ENCODE results near the gene GNRH2.
"Not testable (repeated sequence)": the region's sequence is repeated elsewhere in the genome, so short reads cannot be mapped to it uniquely, and the experiment has no call there.

Gene GNRH2

DNA sequence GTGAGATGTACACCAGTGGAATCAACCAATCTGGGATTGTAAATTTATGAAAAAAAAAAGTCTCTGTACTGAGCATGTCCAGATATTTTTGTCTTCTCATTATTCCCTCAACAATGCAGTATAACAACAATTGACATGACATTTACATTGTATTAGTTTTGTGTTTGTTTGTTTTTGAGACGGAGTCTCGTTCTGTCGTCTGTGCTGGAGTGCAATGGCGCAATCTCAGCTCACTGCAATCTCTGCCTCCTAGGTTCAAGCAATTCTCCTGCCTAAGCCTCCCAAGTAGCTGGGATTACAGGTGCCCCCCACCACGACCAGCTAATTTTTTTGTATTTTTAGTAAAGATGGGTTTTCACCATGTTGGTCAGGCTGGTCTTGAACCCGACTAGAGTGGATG is 31.9 kb downstream of the GNRH2 start:
- DNase-seq, result not testable (repeated sequence)

DNA sequence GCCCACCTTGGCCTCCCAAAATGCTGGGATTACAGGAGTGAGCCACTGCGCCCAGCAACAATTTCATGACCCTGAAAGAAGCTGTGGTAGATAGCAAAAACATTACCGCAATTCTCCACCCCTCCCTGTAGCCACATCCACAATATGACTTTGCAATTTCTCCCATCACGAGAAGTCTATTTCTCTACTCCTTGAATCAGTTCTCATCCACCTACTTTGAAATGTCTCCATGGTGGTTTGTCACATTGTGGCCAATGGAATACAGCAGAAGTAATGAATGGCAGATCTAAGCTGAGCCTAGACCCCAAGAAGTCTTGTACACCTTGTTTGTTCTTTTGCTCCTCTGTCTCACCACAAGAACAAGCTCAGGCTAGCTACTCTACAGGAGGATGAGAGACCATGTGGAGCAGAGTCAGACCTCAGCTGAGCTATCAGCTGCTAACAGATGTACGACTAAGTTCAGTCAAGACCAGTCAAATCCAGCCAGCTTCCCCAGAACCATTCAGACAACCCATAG is 34.3 kb downstream of the GNRH2 start:
- DNase-seq, result no peak

DNA sequence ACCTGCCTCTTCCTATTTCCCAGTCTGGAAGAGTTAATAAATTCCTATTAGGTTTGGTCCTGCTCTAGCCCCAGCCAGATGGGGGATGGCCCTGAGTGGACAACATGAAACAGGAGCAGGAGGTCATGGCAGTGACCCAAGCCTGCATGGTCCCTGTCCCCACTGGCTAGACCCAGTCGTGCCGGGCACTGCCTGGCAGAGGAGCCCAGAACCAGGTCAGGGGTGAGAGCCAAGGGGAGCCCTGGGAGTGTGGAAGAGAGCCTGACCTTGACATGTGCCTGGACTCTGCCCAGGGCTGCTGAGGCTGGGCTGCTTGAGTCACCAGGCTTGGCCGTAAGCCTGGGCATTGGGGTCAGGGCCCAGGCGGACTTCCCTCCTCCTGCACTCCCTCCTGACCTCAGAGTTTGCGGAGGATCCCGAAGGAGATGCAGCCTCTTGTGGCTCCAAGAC is 37.5 kb downstream of the GNRH2 start:
- DNase-seq, result no peak

DNA sequence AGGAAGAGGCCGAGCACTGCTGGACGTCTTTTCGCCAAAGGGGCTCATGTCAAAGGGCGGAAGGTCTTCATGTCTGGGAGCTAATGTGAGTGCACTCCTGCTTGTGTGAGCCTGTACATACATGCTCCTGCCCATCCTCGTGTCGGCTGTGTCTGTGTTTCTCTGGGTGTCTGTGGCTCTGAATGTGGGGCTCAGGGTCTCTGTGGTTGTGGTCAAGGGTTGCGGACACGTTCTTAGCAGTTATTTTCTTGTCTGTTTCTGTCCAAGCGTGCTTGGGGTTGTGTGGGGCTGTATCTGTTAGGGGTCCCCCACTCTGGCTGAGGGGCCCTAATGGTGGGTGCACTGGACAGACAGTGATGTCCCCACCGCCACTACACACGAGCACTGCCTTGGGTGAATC is 38.2 kb downstream of the GNRH2 start:
- no peak for DNase-seq

DNA sequence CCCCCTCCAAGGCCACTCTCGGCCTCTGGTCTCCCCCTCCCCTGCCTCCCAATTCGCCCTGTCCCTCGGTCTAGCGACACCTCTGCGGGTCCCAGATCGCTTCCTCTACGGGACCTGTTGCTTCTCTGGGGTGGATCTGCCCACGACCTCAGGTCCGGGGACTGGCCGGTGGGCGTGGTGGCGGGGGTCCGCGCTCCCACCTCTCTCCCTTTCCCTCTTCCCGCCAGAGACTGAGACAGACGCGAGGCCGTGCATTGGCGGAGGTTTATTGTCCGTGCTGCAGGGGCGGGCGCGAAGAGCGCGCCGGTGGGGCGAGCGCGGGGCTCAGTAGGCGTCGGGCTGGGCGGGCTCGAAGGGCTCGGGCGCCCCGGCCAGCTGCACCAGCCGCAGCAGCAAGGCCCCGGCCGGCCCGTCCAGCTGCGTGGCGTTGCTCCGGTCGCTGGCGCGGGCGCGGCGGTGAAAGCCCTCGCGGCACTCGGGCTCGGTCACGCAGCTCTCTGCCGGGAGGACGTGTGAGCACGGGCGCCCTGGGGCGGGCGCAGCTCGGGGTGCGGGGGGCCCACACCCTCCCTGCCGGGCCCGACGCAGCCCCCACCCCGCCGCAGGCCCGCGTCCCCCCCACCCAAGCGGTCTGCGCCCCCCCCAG is 39.0 kb downstream of the GNRH2 start:
- no peak for DNase-seq

DNA sequence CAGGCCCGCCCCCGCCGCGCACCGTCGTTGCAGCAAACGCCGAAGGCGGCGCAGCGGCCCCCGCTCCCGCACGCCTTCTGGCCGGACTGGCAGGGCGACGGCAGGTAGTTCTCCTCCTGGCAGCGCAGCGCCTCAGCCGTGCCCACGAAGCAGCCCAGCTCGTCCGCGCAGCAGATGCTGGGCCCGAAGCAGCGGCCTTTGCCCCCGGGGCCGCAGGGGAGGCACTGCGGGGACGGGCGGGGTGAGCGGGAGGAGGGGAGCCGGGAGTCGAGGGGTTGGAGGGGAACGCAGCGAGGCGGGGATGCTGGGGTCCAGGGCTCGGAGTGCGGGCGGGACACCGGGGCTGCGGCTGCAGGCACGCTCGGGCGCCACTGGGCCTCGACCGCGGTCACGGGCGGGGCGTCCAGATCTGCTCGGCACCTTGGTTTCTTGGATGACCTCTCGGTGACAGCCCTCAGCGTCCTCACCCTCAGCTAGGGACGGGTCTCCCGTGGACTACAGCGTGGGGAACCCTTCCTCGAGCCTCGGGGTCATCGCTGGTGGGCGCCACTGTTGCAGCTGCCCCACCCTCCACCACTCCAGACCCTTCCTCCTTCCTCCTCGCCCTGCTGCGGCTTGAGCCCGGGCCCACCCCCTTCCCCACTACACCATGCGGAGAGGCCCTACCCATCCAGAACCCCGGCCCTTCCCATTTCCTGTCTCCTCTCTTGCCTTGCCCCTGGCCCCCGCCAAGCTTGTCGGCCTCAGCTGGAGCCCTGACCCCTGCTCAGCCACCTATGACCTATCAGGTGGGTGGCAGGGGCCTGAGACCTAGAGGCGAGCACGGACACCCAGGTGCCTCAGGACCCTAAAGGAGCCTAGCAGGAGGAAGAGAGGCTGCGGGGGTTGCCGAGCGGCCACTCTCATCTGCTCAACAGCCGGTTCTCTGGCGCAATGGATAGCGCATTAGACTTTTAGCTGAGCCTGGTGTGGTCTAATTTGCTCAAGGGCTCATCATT is 39.8 kb downstream of the GNRH2 start:
- DNase-seq, result no peak

DNA sequence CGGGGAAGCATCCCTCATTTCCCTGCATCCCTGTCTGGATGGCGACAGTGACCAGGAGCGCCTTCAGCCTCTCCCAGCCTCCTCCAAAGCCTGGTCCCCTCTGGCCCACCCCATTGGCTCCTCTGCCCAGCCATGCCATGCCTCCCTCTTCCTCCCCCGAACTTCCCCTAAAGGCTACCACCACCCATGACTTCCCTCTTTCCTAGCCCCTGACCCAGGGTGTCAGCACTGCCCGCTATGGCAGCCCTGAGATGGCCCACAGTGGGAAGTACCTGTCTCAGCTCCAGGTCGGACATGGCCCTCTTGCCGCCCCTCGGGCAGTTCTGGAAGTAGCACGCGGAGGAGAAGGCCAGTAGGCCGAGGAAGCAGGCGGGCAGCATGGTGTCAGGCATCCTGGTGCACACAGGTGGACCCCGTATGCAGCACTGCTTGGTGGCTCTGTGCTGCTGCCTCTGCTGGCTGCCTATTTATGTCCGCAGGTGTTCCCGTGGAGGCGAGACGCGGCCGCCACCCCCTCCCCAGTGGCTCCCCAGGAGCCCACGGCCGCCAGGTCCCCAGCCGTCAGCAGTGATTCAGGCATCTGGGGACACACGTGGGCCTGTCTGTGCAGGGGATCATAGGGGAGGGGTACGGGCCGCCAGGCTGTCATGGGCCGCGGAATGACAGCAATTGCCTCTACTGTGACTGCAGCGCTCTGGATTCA is 41.0 kb downstream of the GNRH2 start, which contains the start of gene AVP:
Gene AVP, minus strand, starts transcription at position 442 of the 703 bp plus-strand sequence. Its CDS starts 50 bp downstream, at position 392.
- DNase-seq, result no peak

DNA sequence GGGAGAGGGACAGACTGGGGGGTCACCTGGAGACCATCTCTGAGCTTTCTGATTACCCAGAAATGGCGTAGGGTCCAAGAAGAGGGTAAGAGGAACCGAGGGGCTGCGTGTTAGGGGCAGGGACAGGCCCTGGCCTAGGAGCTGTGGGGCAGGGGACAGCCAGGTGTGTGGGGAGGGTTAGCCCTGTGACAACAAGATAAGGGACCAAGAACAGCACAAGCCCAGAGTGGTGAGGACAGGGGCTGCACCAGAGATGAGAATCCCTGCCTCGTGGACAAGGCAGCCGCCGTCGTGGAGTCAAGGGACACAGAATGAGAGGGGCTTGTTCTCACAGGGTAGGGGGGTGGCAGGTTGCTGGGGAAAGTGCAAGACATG is 41.6 kb downstream of the GNRH2 start:
- no peak for DNase-seq

DNA sequence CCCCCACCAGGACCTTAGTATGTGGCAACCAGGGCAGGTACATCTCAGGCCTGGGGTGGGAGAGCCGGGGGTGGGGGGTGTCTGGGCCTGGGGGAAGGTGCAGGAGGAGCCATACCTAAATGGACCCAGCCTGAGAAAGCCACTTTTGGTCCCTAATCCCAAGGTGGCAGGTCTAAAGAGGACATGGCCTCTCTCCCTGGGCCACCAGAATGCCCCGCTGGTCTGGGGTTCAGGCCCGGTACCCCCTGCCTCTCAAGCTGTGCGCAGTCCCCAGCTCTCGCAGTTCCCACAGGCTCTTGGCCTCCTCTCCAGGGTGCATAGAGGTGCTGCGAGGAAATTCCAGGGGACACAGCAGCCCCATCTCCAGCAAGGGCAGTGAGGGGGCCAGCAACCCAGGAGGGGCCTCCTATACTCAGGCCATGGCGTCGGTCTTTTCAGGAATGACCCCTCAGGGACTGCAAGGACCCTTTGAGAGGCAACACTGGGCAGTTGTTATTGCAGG is 42.2 kb downstream of the GNRH2 start:
- DNase-seq, result no peak

DNA sequence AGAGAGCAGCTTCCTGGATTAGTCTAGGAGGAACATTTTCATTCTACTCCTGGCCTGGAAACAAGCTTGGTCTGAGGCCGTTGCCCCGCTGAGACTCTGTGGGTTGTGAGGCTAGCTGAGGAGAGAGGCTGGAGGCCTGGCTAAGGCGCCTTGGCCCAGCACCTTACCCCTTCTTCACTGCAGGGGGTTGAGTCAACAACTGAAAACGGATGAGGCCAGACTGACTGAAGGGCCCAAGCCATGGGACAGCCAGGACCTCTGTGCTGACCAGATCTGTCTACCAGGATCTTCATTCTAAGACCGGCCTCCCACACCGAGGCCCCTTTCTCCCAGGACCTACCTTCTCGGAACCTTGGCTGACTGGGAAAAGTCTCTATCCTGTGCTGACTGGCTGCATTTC is 44.6 kb downstream of the GNRH2 start:
- no peak for DNase-seq

DNA sequence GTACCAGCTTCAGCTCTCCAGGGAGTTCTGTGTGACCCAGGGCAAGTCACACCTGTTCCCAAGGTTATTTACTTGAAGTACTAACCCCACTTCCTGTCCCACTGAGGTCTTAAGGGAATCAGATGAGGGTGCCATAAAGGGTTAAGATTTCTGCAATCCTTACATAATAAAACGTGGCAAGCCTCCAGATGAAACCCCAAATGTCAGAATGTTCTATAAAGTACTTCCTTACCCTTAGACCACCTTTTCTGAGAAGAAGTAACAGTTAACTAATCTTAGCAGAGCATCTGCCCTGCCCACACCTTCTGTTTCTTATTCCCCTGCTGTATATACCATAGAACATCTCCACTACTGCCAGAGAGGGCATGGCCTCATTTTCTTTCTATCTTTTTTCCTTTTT is 47.1 kb downstream of the GNRH2 start:
- DNase-seq, result no peak

DNA sequence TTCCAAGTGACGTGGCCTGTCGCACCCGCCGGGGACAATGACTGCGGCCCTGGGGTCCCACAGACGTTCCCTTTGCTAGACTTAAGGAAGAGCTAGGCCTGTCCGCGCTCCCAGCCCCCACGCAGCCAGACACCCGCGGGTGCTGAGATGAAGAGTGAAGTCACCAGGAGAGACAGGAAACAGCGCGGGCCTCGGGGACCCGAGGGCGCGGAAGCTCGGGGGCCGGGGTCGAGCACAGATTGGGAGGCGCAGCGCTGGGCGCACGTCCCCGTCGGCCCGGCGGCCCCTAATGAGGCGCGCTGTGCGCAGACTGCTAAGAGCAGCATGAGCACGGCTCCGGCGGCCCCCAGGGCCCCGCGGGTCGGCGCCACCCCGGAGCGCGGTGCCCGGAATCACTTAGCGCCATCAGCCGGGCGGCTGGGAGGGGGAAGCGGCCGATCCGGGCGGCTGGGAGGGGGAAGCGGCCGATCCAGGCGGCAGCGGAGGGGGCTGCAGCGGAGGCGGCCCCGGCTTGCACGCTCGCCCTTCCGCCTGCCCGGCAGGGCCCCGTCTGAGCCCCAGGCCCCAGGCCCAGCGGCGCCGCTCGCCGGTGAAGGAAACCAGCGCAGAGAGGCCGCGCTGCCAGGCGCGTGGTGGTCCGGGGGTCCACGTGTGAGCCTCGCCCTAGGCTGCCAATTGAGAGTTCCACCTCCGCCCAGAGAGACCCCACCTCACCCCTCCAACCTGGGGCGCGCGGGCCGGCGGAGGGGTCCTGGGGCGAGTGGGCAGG is 49.4 kb downstream of the GNRH2 start:
- peak; percentile 63 for DNase-seq

DNA sequence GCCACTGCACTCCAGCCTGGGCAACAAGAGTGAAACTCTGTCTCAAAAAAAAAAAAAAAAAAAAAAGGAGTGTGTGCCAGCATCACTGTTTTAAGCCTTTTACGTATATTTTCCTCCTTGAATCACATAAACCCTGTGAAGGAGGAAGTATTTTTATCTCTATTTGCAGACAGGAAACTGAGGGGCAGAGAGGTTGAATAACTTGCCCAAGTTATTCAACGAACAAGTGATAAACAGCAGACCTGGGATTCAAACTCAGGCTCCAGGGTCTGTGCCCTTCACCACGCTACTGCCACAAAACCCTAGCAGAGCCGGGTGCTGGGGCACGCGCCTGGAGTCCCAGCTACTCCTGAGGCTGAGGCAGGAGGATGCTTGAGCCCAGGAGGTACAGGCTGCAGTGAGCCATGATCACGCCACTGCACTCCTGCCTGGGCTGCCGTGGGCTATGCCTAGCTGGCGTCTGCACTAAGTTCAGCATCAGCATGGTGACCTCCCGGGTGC is 50.5 kb downstream of the GNRH2 start:
- peak; percentile 23 for DNase-seq

DNA sequence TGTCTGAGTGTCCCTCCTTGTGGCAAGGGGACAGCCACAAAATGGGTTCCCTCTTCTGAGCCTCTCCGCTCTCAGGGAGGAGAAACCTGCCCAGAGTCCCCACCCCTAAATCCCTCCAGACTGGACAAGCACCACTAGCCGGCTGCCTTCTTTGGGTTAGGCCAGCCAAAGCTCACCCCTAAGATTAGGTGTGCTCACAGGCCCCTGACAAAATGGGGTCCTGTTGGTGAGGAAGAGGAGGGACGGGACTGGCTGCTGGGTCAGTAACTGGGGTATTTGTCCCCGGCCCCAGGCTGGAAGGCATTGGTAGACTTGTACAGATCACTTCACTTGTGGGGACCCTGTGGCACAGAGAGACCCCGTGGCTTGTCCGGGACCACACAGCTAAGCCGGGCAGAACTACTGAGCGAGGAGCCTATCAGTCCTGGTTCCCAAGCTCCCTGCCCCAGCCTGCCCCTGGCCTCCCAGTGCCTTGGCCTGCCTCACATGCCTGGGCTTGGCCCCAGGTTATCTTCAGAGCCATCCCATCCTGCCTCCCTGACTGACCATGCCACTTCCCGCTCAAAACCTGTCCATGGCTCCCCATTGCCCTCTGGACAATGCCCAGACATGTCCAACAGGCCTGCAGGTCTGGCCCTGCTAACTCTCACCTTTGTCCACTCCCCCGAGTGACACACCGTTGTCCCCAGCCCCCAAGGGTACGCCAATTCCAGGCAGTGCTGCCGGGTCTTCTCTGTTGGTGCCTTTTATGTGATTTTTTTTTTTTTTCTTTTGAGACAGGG is 51.6 kb downstream of the GNRH2 start:
- DNase-seq, result no peak
